NCI-H2227 treated with DMSO at 0.1 percent for 48 hours (cell line): Measurements from ENCODE around the gene INSRR.

ENCODE experiments used
- DNase-seq: peaks from one replicate; lab custom pipeline; 2025; lab: John Stamatoyannopoulos, UW

INSRR gene

DNA sequence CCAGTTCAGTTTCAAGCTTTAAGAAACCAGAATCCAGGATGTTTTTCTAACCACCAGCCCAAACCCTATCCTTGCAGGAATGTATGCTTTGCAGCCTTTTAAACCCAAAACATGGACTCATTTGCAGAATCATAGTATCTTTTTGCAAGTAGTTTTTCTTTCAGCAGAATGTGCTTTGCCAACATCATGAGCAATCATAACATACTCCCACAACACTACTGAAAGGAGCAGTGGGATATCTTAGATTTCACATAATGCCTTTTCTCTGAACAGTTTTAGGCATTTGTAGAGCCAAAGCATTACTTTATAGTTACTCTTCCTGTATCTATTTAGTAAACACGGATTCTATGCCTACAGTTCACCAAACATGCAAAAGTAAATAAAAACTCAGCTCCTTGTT is 32.3 kb downstream of the INSRR start:
- no peak for DNase-seq

DNA sequence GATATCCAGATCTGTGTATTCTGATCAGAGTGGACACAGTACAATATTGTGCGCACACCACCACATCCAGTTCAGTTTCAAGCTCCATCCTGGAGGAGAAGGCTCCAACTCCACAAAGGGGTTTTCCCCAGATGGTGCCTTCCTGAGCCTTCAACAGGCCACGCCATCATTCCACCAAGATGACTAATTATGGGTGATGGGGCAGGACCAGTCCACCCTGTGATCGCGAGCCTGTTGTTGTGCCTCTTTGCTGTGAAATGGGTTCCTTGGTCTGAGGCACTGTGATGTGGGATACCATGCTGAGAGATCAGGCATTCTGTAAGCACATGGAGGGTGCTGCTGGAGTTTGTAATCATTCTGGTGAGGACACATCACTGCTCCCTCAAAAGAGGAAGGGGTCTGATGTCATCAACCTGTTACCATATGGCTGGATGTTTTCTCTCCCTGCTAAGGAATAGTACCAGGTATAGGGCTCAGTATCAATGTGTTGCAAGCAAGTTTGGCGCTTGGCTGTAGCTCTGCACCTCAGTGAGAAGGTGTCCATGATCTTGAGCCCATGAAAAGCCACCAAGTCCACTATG is 35.6 kb downstream of the INSRR start:
- no peak for DNase-seq

GRCh38 chr1:156822680-156823079 is 36.2 kb downstream of the INSRR start:
- no peak for DNase-seq

DNA sequence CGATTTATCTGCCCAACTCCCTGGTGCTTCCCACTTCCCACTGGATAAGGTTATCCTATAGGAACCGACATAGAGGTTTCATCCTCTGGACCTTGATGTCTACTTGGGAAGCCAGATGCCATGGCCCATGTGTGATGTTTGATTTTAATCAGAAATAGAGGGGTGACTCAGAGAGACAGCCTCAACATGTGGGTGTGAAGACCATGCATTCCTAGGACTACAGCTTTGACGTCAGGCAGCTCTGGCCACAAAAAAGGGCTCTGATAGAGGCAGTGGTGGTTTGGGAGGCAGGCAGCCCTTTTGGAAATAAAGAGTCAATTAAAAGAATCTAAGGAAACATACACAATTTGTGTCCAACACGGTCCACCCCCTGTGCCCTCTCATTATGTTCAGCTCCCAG is 37.1 kb downstream of the INSRR start:
- DNase-seq = no peak

- DNase-seq = no peak
These were observed 42.2 kb downstream of the INSRR start, which contains the start of gene SH2D2A for GRCh38 chr1:156816561-156817328. TSS of gene SH2D2A (minus strand) at chr1:156816848. CDS start at chr1:156816708, 140 bp downstream.

DNA sequence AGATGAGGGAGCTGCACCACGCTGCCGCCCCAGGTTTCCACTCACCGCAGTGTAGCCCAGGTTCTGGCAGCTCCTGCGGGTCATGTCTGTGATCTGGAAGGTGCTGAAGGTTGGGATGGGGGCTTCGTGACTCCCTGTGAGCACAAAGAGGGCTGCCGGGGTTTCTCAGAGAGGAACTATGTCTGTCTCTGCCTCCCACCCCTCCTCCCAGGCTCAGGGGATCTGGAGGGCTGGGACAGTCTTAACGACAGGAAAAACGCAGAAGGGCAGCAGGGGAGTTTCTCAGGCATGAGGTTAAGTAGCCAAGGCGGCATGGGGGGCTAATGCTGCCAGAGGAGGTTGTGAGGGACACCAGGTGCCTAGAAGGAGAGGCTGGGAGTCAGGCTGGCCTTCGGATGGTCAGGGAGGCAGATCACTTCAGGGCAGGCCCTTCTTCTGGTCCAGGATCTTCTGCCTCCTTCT is 42.9 kb downstream of the INSRR start:
- no peak for DNase-seq

- no peak for DNase-seq
These were observed 43.5 kb downstream of the INSRR start for GRCh38 chr1:156815307-156815826.

GRCh38 chr1:156814571-156815260 is 44.2 kb downstream of the INSRR start:
- DNase-seq = no peak

DNA sequence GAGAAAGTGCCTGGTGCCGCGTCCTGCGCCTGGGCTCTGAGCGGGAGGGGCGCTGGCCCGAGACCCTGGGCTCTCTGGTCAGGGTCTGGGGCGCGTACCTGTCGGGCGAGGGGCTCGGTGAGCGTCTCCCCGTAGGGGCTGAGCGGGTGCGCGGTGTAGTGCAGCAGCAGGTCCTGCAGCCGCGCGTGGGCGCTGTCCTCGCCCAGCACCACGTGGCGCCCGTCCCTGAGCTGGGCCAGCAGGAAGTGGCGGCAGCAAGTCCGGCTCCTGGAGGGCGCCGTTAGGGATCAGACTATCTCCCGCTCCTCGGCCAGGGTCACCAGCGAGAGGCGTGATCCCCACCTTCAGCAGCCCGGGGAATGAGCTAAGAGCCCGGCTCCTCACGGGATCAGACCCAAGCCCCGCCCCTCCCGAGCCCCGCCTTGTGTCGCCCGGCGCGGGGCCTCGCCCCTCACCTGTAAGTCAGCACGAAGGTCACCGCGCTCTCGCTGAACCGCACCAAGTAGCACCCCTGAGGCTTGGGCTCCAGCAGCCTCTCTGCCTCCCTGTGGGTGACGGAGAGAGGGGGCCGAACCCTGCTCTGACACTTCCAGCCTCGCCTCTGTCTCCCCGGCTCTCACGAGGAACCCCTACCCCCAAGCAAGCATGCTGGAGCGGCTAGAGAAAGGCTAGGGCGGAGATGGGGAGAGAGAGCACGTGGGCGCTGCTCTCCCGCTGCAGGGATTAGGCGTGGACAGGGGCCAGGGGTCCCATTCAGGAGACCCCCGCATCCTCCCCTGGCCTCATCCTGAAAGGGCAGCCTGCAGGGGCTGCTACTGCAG is 45.0 kb downstream of the INSRR start:
- DNase-seq = no peak

DNA sequence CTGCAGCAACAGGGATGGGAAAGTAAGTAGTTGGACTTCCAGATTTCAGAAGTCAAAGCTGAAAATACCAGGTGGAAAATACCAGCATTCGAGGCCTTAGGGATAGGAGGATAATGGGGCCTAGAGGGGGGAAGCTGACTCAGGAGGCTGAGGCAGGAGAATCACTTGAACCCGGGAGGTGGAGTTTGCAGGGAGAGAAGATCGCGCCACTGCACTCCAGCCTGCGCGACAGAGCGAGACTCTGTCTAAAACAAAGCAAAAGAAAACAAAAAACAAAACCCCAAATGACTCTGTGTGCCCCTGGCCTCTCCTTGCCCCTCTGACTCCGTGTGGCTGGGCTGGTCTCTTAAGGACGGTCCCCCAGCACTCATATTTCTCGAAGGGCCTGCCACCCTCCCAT is 45.6 kb downstream of the INSRR start:
- no peak for DNase-seq

- no peak for DNase-seq
These were observed 46.5 kb downstream of the INSRR start for GRCh38 chr1:156812293-156812990.

DNA sequence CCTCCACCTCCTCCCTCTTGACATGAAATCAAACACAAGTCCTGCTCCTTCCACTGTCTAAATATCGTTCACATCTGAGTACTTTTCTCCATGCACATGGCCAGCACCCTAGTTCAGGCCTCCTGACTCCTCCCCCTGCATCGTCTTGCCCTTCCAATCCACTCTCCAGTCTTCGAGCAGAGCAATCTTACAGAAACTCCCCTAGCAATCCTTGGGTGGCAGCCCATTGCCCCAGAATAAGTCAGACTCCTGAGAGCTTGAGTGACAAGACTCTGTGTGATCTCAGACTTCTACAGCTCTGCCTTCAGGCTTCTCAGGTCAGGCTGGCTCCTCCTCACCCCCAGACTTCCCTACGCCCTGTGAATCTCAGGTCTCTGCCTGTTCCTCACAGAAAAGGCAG is 47.7 kb downstream of the INSRR start:
- no peak for DNase-seq

- no peak for DNase-seq
These were observed 49.1 kb downstream of the INSRR start for GRCh38 chr1:156809711-156810366.

- DNase-seq = no peak
These were observed 49.6 kb downstream of the INSRR start for GRCh38 chr1:156809281-156809680.

GRCh38 chr1:156808186-156809030 is 50.5 kb downstream of the INSRR start:
- no peak for DNase-seq

DNA sequence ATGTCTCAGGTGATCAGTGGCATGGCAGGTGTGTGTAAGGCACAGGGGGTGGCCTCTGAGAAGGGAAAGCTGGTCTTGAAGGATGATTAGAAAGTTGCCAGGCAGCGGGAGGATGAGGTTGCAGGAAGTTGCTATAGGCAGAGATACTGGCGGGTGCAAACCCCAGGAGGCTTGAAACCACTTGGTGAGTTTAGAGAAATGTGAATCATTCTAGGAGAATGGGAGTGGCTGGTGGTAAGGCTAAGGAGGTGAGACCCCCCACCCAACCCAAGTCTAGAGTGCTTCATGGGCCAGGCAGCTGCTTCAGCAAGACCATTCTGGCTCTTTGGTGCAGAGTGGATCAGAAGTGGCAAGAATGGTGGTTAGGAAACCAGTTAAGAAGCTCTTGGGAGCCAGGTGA is 51.3 kb downstream of the INSRR start:
- no peak for DNase-seq

DNA sequence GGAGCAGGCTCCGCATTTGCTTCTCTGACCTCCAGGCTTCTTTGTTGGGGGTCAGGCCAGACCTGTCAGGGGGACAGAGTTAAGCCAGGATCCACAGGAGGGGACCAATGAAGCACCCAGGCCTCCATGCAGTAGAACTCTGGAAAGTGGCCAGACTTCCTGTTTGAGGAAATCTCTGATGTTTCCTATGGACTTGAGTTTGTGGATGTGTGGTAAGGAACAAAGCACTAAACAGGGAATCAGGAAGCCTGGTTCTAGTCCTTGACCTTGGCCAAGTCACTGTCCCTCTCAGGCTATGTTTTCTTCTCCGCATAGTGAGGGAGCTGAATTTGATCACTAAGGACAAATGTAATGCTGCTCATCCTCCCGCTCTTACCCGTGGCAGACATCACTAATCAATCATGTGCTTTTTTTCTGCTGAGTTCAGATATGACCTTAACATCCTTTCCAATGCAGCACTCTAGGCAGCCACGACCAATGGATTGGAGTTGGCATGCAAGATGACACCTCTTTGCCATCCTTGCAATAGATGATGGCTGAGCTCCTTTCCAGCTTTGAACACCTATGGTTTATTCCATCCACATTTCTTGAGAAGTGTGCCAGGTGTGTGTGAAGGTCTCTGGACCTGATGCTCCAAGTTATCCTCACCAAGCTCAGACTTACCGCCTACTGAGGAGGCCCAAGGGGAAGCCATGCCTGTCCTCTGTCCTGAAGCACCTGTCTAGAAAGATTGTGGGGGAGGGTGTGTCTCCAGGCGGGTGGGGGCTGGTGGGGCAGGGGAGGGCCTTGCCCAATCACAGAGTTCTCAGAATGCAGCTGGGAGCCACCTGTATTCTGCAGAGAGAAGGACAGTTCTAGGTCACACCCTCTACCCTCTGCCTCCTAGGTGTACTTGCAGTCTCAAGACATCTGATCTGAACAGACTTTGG is 52.1 kb downstream of the INSRR start:
- DNase-seq = no peak

- DNase-seq = no peak
These were observed 53.0 kb downstream of the INSRR start for GRCh38 chr1:156805766-156806511.
